Measurements from ENCODE around the gene EPOP. TPM values are rescaled to one million over a fixed set of nuclear protein-coding genes. Genes with fewer than 3 reads are reported as not detected.

Gene EPOP
- 2.7 and 2.8 TPM in 2 replicates for total RNA-seq

DNA sequence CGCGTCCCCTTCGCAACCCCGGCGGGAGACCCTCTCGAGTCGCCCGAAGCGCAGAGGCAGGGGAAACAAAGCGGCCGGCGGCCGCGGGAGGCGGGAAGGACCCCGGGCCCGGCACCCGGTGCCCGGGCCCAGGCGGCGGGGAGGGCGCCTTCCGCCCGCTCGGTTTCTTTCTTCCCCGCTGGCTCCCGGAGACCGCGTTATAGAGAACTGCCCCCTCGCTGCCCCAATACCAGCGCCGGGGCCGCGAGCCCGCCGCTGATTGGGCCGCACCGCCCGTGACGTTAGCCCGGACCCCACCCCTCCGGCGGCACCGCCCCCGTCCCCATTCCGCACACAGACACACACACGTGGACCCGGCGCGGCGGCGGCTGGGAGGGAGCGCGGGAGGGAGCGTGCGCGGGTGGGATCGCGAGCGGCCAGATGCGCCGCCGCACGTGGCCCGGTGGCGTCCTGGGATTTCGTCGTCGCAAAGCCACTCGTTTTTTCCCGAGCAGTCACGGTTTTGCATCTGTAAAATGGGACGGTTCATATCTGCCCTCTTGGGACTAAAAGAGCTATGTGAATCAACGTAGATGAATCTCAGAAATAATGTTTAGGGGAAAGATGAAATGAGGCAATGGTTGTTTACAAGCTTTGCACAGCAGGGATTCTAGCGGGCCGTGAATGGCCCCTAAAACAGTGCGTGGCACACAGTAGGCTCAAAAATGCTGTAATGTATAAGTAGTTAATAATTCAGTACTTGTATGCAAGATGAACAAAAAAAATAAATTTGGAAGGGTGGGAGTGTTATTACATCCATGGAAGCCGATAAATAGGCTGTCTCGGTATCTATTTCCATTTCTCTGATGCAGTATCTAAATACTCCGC, at the start of gene EPOP:
EPOP (minus strand) TSS at position 209 of the 867 bp plus-strand sequence. CDS start 462 bp downstream, outside the sequence.
- no peak for DNase-seq (ENCODE audit: extremely low read depth, low read depth, low spot score)

DNA sequence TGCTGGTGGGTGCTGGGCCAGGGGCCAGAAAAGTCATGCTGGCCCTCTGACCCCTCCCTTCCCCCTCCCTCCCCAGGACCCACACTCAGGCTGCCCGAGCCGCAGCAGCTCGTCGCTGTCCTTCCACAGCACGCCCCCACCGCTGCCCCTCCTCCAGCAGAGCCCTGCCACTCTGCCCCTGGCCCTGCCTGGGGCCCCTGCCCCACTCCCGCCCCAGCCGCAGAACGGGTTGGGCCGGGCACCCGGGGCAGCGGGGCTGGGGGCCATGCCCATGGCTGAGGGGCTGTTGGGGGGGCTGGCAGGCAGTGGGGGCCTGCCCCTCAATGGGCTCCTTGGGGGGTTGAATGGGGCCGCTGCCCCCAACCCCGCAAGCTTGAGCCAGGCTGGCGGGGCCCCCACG, 47.0 kb upstream of the EPOP start:
- DNase-seq (ENCODE audit: extremely low read depth, low read depth, low spot score), result no peak

DNA sequence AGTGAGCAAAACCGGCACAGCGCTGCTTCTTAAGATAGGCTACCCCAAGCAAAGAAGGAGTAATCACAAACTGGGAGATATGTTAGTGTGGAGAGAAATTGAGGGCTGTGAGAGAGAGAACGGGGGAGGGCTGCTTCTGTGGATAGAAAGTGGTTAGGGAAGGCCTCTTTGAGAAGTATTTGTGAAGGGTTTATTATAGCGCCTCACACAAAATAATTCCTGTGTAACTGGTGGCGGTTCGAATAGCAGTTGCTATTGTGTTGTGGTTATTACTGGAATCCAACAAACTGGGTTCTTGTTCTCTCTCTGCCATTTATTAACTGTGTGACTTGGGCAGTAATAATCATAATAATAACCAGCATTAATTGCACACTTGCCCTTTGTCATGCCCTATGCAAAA, 46.2 kb upstream of the EPOP start:
- DNase-seq (ENCODE audit: extremely low read depth, low read depth, low spot score), result no peak

DNA sequence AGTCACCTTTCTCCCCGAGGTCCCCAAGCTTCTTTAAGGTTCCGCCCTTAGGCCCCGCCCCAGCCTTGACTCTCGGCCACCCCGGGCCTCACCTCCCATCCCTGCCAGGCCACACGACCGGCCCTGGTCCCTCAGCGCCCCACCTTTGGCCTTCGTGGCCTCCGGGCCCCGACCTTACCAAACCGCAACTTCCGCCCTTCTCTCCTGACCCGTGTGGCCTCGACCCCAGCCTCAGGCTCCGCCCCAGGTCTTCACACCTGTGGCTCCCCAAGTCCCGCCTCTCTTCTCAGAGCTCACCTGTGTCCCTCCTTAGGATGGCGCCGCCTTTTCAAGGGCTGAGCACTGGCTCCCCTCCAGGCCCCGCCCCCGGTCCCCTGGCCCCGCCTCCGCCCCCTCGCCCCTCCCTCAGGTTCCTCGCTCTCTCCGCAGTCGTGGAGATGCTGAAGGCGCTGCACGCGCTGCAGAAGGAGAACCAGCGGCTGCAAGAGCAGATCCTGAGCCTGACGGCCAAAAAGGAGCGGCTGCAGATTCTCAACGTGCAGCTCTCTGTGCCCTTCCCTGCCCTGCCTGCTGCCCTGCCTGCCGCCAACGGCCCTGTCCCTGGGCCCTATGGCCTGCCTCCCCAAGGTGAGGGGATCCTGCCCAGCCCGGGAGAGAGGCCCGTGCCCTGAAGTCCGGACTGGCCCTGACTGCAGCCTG, 45.3 kb upstream of the EPOP start:
- no peak for DNase-seq (ENCODE audit: extremely low read depth, low read depth, low spot score)

DNA sequence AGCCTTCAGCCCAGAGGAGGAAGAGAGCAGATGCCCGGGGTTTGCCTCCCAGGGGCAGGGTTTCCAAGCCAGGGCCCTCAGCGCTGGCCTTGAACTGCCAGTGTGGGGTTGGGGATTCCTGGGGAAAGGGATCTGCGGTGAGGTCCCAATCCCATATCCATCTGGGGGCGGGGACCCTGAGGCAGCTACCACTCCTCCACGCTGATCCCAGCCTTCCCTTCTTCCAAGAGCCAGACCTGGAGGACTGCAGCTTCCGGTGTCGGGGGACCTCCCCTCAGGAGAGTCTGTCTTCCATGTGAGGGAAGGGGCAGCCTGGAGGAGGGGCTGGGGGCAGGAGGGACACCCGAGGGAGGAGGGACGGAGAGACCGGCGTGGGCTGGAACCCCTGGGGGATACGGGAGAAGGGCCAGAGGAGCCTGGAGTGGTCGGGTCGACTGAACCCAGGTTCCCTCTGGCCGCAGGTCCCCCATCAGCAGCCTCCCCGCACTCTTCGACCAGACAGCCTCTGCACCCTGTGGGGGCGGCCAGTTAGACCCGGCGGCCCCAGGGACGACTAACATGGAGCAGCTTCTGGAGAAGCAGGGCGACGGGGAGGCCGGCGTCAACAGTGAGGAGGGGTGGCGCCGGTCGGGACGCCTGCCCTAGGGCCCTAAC, 44.7 kb upstream of the EPOP start:
- DNase-seq (ENCODE audit: extremely low read depth, low read depth, low spot score), result no peak

DNA sequence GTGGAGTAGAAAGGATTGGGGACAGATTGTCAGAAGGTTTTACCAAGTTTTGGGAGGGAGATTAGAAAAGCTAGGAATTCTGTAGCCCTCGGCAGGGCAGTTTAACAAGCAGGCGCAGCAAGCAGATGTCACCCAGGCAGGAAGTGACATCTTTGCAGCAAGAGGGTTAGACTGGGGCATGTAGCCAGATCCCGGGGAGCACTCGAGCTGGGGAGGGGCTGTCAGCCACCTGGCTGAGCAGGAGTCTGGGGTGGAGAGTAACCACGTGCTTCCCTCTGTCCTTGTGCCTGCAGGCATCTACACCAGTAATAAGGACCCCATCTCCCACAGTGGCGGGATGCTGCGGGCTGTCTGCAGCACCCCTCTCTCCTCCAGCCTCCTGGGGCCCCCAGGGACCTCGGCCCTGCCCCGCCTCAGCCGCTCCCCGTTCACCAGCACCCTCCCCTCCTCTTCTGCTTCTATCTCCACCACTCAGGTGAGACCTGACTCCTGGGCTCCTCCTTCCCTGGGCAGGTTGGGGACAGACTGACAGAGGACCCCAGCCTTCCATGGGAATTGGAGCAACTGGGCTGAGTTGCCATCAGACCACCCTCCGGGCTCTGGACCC, 42.5 kb upstream of the EPOP start:
- DNase-seq (ENCODE audit: extremely low read depth, low read depth, low spot score), result no peak

DNA sequence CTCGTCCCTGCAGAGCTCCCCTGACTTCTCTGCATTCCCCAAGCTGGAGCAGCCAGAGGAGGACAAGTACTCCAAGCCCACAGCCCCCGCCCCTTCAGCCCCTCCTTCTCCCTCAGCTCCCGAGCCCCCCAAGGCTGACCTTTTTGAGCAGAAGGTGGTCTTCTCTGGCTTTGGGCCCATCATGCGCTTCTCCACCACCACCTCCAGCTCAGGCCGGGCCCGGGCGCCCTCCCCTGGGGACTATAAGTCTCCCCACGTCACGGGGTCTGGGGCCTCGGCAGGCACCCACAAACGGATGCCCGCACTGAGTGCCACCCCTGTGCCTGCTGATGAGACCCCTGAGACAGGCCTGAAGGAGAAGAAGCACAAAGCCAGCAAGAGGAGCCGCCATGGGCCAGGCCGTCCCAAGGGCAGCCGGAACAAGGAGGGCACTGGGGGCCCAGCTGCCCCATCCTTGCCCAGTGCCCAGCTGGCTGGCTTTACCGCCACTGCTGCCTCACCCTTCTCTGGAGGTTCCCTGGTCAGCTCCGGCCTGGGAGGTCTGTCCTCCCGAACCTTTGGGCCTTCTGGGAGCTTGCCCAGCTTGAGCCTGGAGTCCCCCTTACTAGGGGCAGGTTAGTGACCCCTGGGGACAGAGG, 41.7 kb upstream of the EPOP start:
- DNase-seq (ENCODE audit: extremely low read depth, low read depth, low spot score), result no peak

DNA sequence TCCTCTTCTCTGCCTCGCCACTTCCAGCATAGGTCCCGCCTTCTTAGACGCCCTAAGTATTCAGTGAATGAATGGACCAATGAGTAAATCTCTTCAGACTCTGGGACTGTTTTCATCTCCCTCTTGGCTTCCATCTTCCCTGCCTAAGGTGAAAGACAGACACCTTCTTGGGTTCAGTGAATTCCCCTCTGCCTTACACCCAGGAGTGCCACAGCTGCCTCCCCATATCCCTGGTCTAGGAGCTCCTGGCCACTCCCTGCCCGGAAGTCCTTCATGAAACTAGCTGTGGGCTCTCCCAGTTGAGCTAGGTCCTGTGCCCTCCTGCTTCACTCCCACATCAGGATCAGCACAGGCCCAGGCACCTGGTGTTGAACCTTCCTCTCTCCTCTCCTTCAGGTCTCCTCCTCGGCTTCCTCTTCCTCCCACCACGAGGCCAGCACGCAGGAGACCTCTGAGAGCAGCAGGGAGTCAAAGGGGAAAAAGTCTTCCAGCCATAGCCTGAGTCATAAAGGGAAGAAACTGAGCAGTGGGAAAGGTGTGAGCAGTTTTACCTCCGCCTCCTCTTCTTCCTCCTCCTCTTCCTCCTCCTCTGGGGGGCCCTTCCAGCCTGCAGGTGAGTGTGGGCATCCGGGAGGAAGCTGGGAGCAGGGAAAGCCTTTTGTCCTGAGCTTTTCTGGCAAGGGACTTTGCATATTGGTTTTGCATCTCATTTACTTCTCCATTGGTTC, 40.6 kb upstream of the EPOP start:
- DNase-seq (ENCODE audit: extremely low read depth, low read depth, low spot score), result no peak

DNA sequence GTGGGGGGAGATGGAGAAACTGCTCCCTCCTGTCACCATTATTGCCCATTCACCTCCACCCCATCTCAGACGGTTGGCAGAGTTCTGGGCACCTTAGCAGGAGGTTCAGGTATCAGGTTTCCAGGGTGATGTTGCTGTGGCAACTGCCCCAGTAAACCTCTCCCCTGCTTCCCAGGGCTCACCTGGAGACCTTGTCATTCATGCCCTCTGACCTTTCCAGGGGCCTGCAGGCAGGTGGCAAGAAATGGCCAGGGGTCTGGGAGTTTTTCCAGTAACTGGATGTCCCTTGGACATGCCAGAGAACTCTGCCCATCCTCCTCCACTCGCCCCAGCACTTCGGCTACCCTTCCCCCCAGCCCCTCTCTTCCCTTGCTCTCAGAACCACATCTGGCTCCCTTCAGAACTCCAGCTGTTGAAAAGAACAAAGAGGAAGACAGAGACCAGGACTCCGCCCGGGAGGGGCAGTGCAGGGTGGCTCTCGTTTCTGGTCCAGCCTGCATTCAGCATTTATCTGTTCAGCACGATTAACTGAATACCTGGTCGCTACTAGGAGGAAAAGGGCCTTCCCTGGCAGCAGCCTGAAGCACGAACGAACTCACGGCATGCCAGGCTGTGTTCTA, 38.8 kb upstream of the EPOP start:
- no peak for DNase-seq (ENCODE audit: extremely low read depth, low read depth, low spot score)

DNA sequence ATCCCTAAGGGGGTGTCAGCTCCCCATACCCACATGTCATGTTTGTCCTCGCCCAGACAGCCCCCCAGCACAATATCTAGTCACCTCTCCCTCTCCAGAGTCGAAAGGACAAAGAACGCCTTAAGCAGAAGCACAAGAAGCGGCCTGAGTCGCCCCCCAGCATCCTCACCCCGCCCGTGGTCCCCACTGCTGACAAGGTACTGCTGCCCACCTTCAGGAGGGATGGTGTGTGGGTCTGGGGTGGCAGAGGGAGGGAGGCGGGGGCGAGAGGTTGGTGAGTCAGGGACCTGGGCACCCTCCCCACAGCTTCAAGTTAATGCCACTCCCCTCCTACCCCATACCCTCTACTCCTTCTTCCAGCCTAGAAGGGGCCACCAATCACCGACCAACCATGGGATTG, 37.8 kb upstream of the EPOP start:
- DNase-seq (ENCODE audit: extremely low read depth, low read depth, low spot score), result no peak

DNA sequence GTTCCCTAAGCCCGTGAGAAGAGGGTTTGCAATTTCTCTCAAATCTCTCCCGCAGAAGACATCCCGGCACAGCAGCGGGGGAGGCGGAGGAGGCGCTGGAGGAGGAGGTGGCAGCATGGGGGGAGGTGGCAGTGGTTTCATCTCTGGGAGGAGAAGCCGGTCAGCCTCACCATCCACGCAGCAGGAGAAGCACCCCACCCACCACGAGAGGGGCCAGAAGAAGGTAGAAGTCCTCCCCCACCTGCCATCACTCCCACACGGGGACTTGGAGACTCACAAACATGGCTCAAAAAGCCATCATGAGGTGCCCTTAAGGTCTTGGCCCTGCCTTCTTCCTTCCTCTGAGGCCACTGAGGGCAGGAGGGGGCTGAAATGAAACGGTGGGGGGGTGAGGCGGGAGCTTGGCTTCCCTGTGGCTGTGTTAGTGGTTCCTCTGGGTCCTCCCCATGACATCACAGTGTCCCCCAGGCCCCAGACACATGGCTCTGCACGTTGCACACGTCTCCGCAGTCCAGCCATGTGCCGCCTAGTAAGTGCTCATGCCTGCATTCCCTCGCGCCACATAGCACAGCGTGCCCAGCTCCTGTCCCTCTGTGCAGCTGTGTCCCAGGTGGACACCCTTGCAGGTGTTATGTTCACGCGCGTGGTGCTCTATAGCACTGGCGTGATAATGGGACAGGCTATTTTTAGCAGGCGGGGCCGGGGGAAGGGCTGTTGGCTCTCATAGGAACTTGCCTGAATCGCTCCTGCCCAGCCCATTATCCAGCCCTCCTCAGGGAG, 37.2 kb upstream of the EPOP start:
- DNase-seq (ENCODE audit: extremely low read depth, low read depth, low spot score), result no peak

DNA sequence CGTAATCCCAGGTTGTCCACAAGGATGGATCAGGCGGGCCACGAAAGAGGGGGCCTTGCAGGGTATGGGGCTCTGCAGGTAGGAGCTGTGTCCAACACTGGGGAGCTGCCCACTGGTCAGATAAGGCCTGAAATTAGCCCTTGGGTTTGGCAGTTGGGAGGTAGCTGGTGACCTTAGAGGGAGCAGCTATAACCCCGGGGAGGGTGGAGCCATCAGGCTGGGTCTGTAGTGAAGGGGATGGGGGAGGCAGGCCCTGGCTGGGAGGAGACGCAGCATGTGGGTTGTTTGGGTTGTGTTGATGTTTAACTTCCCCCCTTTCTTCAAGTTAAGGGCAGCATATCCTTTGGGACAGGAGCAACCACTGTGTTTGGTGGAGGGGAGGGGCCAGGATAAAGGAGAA, 36.2 kb upstream of the EPOP start:
- no peak for DNase-seq (ENCODE audit: extremely low read depth, low read depth, low spot score)

DNA sequence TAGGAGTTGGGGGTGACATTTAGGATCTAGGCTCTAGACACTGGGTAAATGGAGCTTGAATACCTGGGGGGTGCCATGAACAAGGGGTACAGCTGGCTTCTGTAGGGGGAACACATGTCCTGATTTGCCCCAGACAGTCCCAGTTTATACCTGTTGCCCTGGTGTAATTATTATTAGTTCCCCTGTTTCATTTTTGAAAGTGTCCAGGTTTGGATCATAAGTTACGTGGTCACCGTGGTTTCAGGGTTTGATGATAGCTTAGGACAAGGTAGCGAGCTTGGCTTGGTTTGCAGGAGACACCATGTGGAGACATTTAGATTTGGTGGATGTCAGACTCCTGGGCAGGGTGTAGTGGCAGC, 35.8 kb upstream of the EPOP start:
- no peak for DNase-seq (ENCODE audit: extremely low read depth, low read depth, low spot score)

DNA sequence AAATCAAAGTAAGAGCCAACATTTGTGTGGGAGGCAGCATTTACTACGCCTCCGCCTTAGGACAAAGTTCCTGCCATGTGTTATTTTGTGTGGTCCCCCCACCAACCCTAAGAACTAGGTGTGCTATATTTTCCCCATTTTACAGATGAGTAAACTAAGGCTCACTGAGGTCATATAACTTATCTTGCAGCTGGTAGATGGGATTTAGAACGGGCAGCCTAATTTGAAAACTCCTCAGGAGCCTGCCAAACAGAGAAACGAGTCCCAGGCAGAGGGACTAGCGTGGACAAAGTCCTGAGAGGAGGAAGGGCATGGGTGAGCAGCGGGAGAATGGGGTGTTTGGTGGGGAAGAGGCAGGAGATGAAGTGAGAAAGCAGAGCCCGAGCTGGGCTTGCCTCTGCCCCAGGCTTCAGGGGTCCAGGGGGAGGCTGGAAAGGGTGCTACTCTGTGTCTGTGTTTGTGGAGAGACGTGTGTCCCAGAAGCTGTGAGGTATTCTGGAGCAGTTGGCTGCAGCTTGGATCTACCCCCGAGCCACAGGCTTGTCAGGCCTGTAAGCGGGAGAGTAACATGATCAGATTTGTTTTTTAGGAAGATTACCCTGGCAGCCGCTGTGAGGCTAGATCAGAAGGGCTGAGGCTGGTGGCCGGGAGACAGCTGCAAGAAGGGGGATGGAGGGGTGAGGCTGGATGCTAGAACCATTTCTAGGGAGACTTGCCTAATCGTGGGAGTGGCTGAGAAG, 35.3 kb upstream of the EPOP start:
- DNase-seq (ENCODE audit: extremely low read depth, low read depth, low spot score), result no peak

DNA sequence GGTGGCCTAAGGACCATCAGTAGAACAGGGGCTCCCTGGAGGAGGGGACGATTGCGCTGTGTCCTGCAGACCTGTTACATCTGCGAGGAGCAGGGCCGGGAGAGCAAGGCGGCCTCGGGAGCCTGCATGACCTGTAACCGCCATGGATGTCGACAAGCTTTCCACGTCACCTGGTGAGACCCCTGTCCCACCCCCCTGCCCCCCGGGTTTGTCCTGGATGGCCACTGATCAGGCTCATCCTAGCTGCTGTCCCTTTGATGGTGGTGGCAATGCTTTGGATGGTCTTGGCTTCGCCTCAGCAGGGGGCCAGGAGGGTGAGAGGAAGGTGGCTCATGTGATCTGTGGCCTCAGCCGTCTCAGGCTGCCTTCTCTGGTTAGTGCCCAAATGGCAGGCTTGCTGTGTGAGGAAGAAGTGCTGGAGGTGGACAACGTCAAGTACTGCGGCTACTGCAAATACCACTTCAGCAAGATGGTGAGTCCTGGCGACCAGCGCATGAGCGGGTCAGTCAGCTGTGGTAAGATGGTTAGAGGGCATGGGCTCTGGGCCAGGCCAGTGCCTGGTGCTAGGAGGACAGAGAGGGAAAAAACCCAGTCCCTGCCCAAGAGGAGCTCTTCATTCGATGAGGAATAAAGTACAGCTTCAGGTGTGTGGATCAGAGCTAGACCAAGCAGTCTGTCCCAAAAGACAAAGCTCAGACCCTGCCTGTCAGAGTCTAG, 34.5 kb upstream of the EPOP start:
- DNase-seq (ENCODE audit: extremely low read depth, low read depth, low spot score), result no peak

DNA sequence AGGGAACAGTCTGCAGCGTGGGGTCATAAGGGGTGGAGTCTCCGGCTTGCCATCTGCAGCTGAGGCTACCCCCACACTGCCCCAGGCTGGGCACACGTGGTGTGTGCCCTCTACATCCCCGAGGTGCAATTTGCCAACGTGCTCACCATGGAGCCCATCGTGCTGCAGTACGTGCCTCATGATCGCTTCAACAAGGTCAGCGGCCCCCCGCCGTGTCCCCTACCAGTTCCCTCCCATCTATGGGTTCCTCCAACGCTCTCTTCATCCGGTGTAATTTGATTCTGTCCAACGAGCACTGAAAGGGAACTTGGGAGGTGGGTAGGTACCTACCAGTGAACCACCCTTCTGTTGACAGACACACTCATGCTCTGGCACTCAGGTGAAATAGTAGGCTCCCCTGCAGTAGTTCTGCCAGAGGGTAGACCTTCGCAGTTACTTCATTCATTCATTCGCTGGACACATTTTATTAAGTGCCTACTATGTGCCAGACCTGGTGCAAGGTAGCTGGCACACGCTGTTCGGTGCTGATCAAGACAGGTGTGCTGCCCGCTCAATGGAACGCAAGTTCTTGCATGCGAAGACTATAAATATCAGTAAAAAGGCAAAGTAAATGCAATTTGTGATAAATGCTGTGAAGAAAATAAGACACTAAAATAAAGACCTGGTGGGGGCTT, 33.1 kb upstream of the EPOP start:
- no peak for DNase-seq (ENCODE audit: extremely low read depth, low read depth, low spot score)
